GM21786 (cell line): ENCODE results near the gene PPM1L.
A peak's percentile ranks its signal among the peaks of the same experiment; 100 is the strongest.
"Not testable (repeated sequence)": the region's sequence is repeated elsewhere in the genome, so short reads cannot be mapped to it uniquely, and the experiment has no call there.

Experiments
- ATAC-seq: cut with Tn5 transposase; IDR thresholded peaks from one replicate; pipeline ENCODE4 v1.9.1; 2021; ENCODE audit not compliant: unreplicated experiment

Gene PPM1L

GRCh38 chr3:160973067-160973809 is 217.2 kb downstream of the PPM1L start:
- no peak for ATAC-seq

GRCh38 chr3:160977773-160978172 is 221.7 kb downstream of the PPM1L start:
- no peak for ATAC-seq

- ATAC-seq, result peak; percentile 52
Measured at GRCh38 chr3:160980740-160981139, 224.7 kb downstream of the PPM1L start.

- peak; percentile 87 for ATAC-seq
Measured at GRCh38 chr3:160981217-160981938, 225.3 kb downstream of the PPM1L start.

GRCh38 chr3:160982491-160982890 is 226.5 kb downstream of the PPM1L start:
- no peak for ATAC-seq

GRCh38 chr3:160983900-160984299 is 227.9 kb downstream of the PPM1L start:
- ATAC-seq, result not testable (repeated sequence)

GRCh38 chr3:160986069-160986468 is 230.0 kb downstream of the PPM1L start:
- ATAC-seq, result no peak

GRCh38 chr3:160987982-160988964 is 232.2 kb downstream of the PPM1L start:
- ATAC-seq, result peak; percentile 52

- ATAC-seq, result no peak
Measured at GRCh38 chr3:160990446-160990845, 234.4 kb downstream of the PPM1L start.

GRCh38 chr3:160992712-160993111 is 236.7 kb downstream of the PPM1L start:
- no peak for ATAC-seq

- no peak for ATAC-seq
Measured at GRCh38 chr3:160996811-160997210, 240.8 kb downstream of the PPM1L start.

- no peak for ATAC-seq
Measured at GRCh38 chr3:160998581-160998980, 242.6 kb downstream of the PPM1L start.

- no peak for ATAC-seq
Measured at GRCh38 chr3:160999274-160999673, 243.2 kb downstream of the PPM1L start.

- no peak for ATAC-seq
Measured at GRCh38 chr3:161008086-161008485, 252.1 kb downstream of the PPM1L start.

GRCh38 chr3:161010151-161010550 is 254.1 kb downstream of the PPM1L start:
- ATAC-seq, result not testable (repeated sequence)

- ATAC-seq, result no peak
Measured at GRCh38 chr3:161014843-161015749, 259.1 kb downstream of the PPM1L start.

GRCh38 chr3:161016417-161017313 is 260.6 kb downstream of the PPM1L start:
- no peak for ATAC-seq

- no peak for ATAC-seq
Measured at GRCh38 chr3:161017971-161018370, 261.9 kb downstream of the PPM1L start.

- no peak for ATAC-seq
Measured at GRCh38 chr3:161020256-161020655, 264.2 kb downstream of the PPM1L start.
